KOPT-K1 (cell line): ENCODE data around the gene ENKUR.
"Not testable (repeated sequence)": the region's sequence is repeated elsewhere in the genome, so short reads cannot be mapped to it uniquely, and the experiment has no call there.

Source experiments
- H3K27ac ChIP-seq: fragments of 200-600 bp; sonication (generic); 2 replicates; pipeline ENCODE4 v1.5.1; 2016; ENCODE audit warnings: antibody characterized with exemption, mild to moderate bottlenecking, low read depth, low read length; ENCODE audit not compliant: poor library complexity, severe bottlenecking
- H3K36me3 ChIP-seq: fragments of 200-600 bp; sonication (generic); 2 replicates; pipeline ENCODE4 v1.5.1; 2017; ENCODE audit warnings: antibody characterized with exemption, mild to moderate bottlenecking, low read length, moderate library complexity; ENCODE audit not compliant: insufficient read depth
- H3K9me3 ChIP-seq: fragments of 200-600 bp; sonication (generic); 2 replicates; pipeline ENCODE4 v1.5.1; 2017; ENCODE audit warnings: antibody characterized with exemption, low read length, mild to moderate bottlenecking; ENCODE audit not compliant: insufficient read depth, poor library complexity, severe bottlenecking

Gene ENKUR

GRCh38 chr10:24969841-24970281, 46.1 kb downstream of the ENKUR start:
- H3K27ac ChIP-seq, result no peak overlapping the region
- no peaks in the 10 kb centered on the region for H3K36me3 ChIP-seq
- H3K9me3 ChIP-seq, result no peaks in the 10 kb centered on the region

GRCh38 chr10:24968951-24969350, 47.0 kb downstream of the ENKUR start:
- H3K36me3 ChIP-seq, H3K27ac ChIP-seq, H3K9me3 ChIP-seq: not testable (repeated sequence)

GRCh38 chr10:24968349-24968748, 47.6 kb downstream of the ENKUR start:
- Histone ChIP-seq H3K27ac (no peak overlapping the region), H3K9me3 (no peaks in the 10 kb centered on the region), H3K36me3 (no peaks in the 10 kb centered on the region)

GRCh38 chr10:24966962-24967481, 48.9 kb downstream of the ENKUR start:
- Histone ChIP-seq H3K27ac (no peak overlapping the region), H3K36me3 (no peaks in the 10 kb centered on the region), H3K9me3 (no peaks in the 10 kb centered on the region)

- Histone ChIP-seq H3K9me3 (no peaks in the 10 kb centered on the region), H3K27ac (no peak overlapping the region), H3K36me3 (no peaks in the 10 kb centered on the region)
Measured at GRCh38 chr10:24965051-24965450, 50.9 kb downstream of the ENKUR start.

- Histone ChIP-seq H3K9me3 (no peaks in the 10 kb centered on the region), H3K36me3 (no peaks in the 10 kb centered on the region), H3K27ac (no peak overlapping the region)
Measured at GRCh38 chr10:24963521-24964041, 52.4 kb downstream of the ENKUR start.

GRCh38 chr10:24962995-24963394, 53.0 kb downstream of the ENKUR start:
- no peaks in the 10 kb centered on the region for H3K9me3 ChIP-seq
- H3K36me3 ChIP-seq, result no peaks in the 10 kb centered on the region
- H3K27ac ChIP-seq, result no peak overlapping the region

- Histone ChIP-seq H3K27ac (no peak overlapping the region), H3K9me3 (no peaks in the 10 kb centered on the region), H3K36me3 (no peaks in the 10 kb centered on the region)
Measured at GRCh38 chr10:24961582-24961981, 54.4 kb downstream of the ENKUR start.

- no peaks in the 10 kb centered on the region for H3K9me3 ChIP-seq
- H3K36me3 ChIP-seq, result no peaks in the 10 kb centered on the region
- no peak overlapping the region for H3K27ac ChIP-seq
Measured at GRCh38 chr10:24959382-24959730, 56.6 kb downstream of the ENKUR start.

- Histone ChIP-seq H3K36me3 (no peaks in the 10 kb centered on the region), H3K9me3 (no peaks in the 10 kb centered on the region), H3K27ac (no peak overlapping the region)
Measured at GRCh38 chr10:24958721-24959381, 57.1 kb downstream of the ENKUR start.

- Histone ChIP-seq H3K9me3 (no peaks in the 10 kb centered on the region), H3K36me3 (no peaks in the 10 kb centered on the region), H3K27ac (no peak overlapping the region)
Measured at GRCh38 chr10:24958091-24958720, 57.8 kb downstream of the ENKUR start.

GRCh38 chr10:24957624-24958051, 58.3 kb downstream of the ENKUR start:
- H3K9me3 ChIP-seq, H3K27ac ChIP-seq, H3K36me3 ChIP-seq: not testable (repeated sequence)

GRCh38 chr10:24953675-24954074, 62.3 kb downstream of the ENKUR start:
- H3K9me3 ChIP-seq, result no peaks in the 10 kb centered on the region
- peak overlapping the region; percentile 90 for H3K27ac ChIP-seq
- no peaks in the 10 kb centered on the region for H3K36me3 ChIP-seq

- H3K9me3 ChIP-seq, result no peaks in the 10 kb centered on the region
- H3K36me3 ChIP-seq, result no peaks in the 10 kb centered on the region
- H3K27ac ChIP-seq, result peak overlapping the region; percentile 90
Measured at GRCh38 chr10:24952707-24953645, 63.0 kb downstream of the ENKUR start.

GRCh38 chr10:24952143-24952706, 63.7 kb downstream of the ENKUR start, which contains the start of gene PRTFDC1:
PRTFDC1 (minus strand) TSS chr10:24952606; CDS start chr10:24952575, 31 bp downstream.
- H3K36me3 ChIP-seq, result no peaks in the 10 kb centered on the region
- H3K9me3 ChIP-seq, result no peaks in the 10 kb centered on the region
- peak within 1 kb of the TSS; percentile 90 for H3K27ac ChIP-seq
